Parathyroid adenoma (tissue), 2 donors: Measurements from ENCODE around the gene UQCR11.

Experiments
- H2AFZ ChIP-seq: fragments of 300-600 bp; sonication (generic); one replicate; pipeline ENCODE4 v1.7.0; 2017; ENCODE audit warnings: antibody characterized with exemption, mild to moderate bottlenecking
- H3K27ac ChIP-seq: fragments of 300-600 bp; sonication (generic); one replicate; pipeline ENCODE4 v1.7.0; 2017
- H3K27me3 ChIP-seq: fragments of 300-600 bp; sonication (generic); one replicate; pipeline ENCODE4 v1.7.0; 2017; ENCODE audit warnings: low read length; ENCODE audit not compliant: control insufficient read depth, insufficient read depth
- H3K36me3 ChIP-seq: fragments of 300-600 bp; sonication (generic); one replicate; pipeline ENCODE4 v1.7.0; 2017; ENCODE audit warnings: low read length; ENCODE audit not compliant: control insufficient read depth, insufficient read depth
- H3K4me1 ChIP-seq: fragments of 300-600 bp; sonication (generic); one replicate; pipeline ENCODE4 v1.7.0; 2017; ENCODE audit warnings: control low read depth
- H3K4me2 ChIP-seq: fragments of 300-600 bp; sonication (generic); one replicate; pipeline ENCODE4 v1.7.0; 2017; ENCODE audit warnings: low read length
- H3K4me3 ChIP-seq: fragments of 300-600 bp; sonication (generic); one replicate; pipeline ENCODE4 v1.7.0; 2017; ENCODE audit warnings: low read depth, low read length
- H3K79me2 ChIP-seq: fragments of 300-600 bp; sonication (generic); one replicate; pipeline ENCODE4 v1.7.0; 2017; ENCODE audit warnings: control low read depth
- H3K9ac ChIP-seq: fragments of 300-600 bp; sonication (generic); one replicate; pipeline ENCODE4 v1.7.0; 2017; ENCODE audit warnings: mild to moderate bottlenecking
- H3K9me3 ChIP-seq: fragments of 300-600 bp; sonication (generic); one replicate; pipeline ENCODE4 v1.7.0; 2017; ENCODE audit warnings: low read length; ENCODE audit not compliant: control insufficient read depth
- CTCF ChIP-seq: fragments of 300-600 bp; sonication (generic); IDR thresholded peaks from one replicate; pipeline ENCODE4 v1.7.0; 2017; ENCODE audit warnings: antibody characterized with exemption, mild to moderate bottlenecking
- donor health status: primary hyperparathyroidism.

UQCR11 gene

GRCh38 chr19:1592755-1593500 lies 12.3 kb downstream of the UQCR11 start, which contains the start of gene MBD3:
TSS of gene MBD3 (minus strand) at chr19:1592865. CDS start at chr19:1592631, 234 bp downstream.
- Histone ChIP-seq H3K4me2 (peak within 1 kb of the TSS; percentile 97), H3K27ac (peak within 1 kb of the TSS; percentile 39), H3K4me1 (no peaks in the 10 kb centered on the region), H3K9ac (peak within 1 kb of the TSS; percentile 61), H2AFZ (peak within 1 kb of the TSS; percentile 74), H3K9me3 (no peaks in the 10 kb centered on the region), H3K79me2 (peaks cover 17% of the 10 kb centered on the region), H3K4me3 (peak within 1 kb of the TSS; percentile 79), H3K36me3 (no peaks in the 10 kb centered on the region), H3K27me3 (no peaks in the 10 kb centered on the region)
- TF ChIP-seq CTCF = no peak

- Histone ChIP-seq H3K4me3 (peak overlapping the region; percentile 79), H3K27ac (peak overlapping the region; percentile 39), H3K9ac (peak overlapping the region; percentile 61), H3K79me2 (peaks cover 24% of the 10 kb centered on the region), H3K4me2 (peak overlapping the region; percentile 93), H3K36me3 (no peaks in the 10 kb centered on the region), H3K4me1 (no peaks in the 10 kb centered on the region), H3K27me3 (no peaks in the 10 kb centered on the region), H2AFZ (peak overlapping the region; percentile 70), H3K9me3 (no peaks in the 10 kb centered on the region)
- TF ChIP-seq CTCF = no peak
These were observed 13.1 kb downstream of the UQCR11 start for GRCh38 chr19:1592024-1592754.

GRCh38 chr19:1591421-1592023 lies 13.7 kb downstream of the UQCR11 start:
- TF ChIP-seq CTCF = no peak
- Histone ChIP-seq H3K27ac (peak overlapping the region; percentile 39), H3K4me1 (no peaks in the 10 kb centered on the region), H3K9me3 (no peaks in the 10 kb centered on the region), H3K27me3 (no peaks in the 10 kb centered on the region), H3K36me3 (no peaks in the 10 kb centered on the region), H3K79me2 (peaks cover 30% of the 10 kb centered on the region), H3K4me3 (peak overlapping the region; percentile 79), H3K9ac (no peak overlapping the region), H3K4me2 (peak overlapping the region; percentile 93), H2AFZ (peak overlapping the region; percentile 70)

GRCh38 chr19:1590641-1591397 lies 14.4 kb downstream of the UQCR11 start:
- TF ChIP-seq CTCF = no peak
- Histone ChIP-seq H3K27ac (no peak overlapping the region), H3K9ac (no peak overlapping the region)

More at GRCh38 chr19:1590641-1591397, 14.4 kb downstream of the UQCR11 start:
- Histone ChIP-seq H3K4me3 (no peak overlapping the region), H3K79me2 (peaks cover 37% of the 10 kb centered on the region), H3K36me3 (no peaks in the 10 kb centered on the region), H3K27me3 (no peaks in the 10 kb centered on the region), H2AFZ (no peak overlapping the region), H3K9me3 (no peaks in the 10 kb centered on the region), H3K4me1 (no peaks in the 10 kb centered on the region), H3K4me2 (peak overlapping the region; percentile 93)
